NCI-H1105 treated with DMSO at 0.1 percent for 48 hours (cell line): ENCODE measurements around the gene PKNOX2.

Experiments
- DNase-seq: peaks from one replicate; lab custom pipeline; 2025; lab: John Stamatoyannopoulos, UW

PKNOX2 gene

DNA sequence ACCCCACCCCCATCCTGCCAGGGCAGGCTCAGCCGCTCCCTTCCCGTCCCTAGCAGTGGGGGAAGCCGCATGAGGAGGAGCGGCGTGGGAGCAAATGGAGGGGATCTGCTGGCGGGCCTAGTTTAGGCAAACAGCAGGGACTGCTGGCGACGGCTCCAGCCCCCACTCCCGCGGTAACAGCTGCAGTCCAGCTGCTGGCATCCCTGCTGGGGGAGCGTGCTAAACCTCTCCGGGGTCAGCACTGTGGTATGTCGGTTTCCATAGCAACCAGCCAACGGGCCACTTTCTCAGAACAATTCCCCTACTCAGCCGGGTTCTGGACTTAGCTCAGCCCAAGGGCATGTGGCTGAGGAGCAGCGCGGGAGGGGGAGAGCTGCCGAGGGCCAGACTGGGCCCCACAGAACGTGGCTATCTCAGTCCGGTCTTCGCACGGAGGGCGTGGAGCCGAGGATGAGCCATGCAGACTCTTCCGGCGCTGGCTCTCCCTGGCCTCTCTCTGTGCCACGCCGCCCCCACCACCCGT lies 98.8 kb downstream of the PKNOX2 start:
- no peak for DNase-seq

- no peak for DNase-seq
These were observed 99.8 kb downstream of the PKNOX2 start for GRCh38 chr11:125264100-125265022.

- no peak for DNase-seq
These were observed 103.0 kb downstream of the PKNOX2 start for GRCh38 chr11:125267548-125267947.

- no peak for DNase-seq
These were observed 104.1 kb downstream of the PKNOX2 start for GRCh38 chr11:125268611-125269010.

GRCh38 chr11:125270106-125270505 lies 105.6 kb downstream of the PKNOX2 start:
- DNase-seq: no peak

DNA sequence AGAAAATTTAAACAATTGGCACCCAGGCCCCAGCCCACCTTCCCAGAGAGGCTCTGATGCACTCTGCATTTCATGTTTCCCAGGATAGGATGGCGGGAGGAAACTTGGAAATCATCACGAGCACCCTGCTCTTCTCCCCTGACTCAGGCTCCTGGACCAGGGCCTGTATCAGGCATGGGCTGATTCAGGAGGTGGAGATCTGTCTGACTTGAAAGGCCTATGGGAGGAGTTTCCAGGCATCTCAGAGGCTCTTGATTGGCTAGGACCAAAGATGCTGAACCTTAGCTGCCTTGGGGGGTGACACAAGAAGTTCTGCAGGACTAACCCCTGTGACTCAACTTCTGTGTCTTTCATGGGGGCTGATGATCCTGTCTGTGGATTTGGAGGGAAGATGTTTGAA lies 106.2 kb downstream of the PKNOX2 start:
- no peak for DNase-seq

- no peak for DNase-seq
These were observed 107.0 kb downstream of the PKNOX2 start for GRCh38 chr11:125271483-125272091.

DNA sequence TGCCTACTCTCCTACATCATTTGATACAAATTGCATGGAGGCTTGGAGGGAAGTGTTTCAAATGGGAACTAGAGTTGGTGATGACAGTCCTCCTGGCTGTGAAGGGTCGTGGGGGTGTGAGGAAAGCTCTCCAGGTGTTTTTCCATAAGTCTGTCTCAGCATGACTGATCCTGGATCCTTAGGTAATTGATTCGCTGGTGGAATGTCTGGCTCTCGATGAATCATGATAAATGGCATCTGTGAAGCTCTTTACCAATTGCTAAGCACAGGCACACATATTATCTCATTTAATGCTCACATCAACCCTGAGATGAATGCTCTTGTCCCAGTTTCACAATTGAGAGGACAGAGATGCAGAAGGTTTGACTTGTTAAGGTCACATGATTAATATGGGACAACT lies 107.5 kb downstream of the PKNOX2 start:
- no peak for DNase-seq

- no peak for DNase-seq
These were observed 108.3 kb downstream of the PKNOX2 start for GRCh38 chr11:125272821-125273220.

GRCh38 chr11:125273519-125274000 lies 109.0 kb downstream of the PKNOX2 start:
- no peak for DNase-seq

GRCh38 chr11:125274309-125274708 lies 109.8 kb downstream of the PKNOX2 start:
- DNase-seq: no peak

- DNase-seq: no peak
These were observed 110.2 kb downstream of the PKNOX2 start for GRCh38 chr11:125274774-125275173.

DNA sequence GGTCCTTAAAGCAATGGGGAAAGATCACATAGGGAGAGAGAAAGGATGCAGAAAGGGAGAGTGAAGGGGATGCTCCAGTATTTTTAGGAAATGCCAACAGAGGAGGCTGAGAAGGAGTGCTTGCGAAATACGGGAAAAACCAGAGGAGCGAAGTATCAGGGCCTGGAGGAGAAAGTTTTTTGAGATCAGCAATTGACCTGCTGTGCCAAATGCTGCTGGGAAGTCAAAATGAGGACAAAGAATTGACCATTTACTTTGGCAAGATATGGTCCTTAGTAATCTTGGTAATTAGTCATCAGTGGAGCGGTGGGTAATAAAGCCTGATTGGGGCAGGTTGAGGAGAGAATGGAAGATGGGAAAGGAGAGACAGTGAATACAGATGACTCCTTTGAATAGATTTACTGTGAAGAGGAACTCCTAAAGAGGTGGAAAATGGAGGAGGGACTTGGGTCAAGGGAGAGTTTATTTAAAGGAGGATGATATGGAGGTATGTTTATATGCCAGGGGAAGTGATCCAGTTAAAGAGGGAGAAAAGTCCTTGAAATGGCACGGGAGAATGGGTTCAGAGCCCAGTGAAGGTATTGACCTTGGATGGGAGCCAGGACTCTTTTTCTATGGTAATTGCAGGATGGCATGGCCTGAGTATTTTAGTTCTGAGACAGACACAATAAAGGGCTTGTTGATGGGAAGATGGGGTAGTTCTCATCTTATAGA lies 111.5 kb downstream of the PKNOX2 start:
- DNase-seq: peak; percentile 95

DNA sequence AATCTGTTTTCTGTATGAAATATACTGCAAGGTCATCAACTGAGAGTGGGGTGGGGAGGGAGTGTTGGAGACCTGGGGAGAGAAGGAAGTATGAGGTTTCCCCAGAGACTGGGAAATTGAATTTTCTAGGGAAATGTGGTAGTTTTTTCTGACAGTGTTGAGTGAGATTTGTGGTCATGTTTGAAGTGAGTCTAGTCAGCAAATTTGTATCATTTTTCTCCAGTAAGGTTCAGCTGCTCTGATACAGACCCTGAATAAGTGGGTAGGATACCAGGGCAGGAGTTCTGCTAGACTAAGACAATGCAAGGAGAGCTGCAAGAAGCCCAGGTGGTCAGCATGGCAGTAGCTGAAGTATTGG lies 112.0 kb downstream of the PKNOX2 start:
- DNase-seq: no peak

DNA sequence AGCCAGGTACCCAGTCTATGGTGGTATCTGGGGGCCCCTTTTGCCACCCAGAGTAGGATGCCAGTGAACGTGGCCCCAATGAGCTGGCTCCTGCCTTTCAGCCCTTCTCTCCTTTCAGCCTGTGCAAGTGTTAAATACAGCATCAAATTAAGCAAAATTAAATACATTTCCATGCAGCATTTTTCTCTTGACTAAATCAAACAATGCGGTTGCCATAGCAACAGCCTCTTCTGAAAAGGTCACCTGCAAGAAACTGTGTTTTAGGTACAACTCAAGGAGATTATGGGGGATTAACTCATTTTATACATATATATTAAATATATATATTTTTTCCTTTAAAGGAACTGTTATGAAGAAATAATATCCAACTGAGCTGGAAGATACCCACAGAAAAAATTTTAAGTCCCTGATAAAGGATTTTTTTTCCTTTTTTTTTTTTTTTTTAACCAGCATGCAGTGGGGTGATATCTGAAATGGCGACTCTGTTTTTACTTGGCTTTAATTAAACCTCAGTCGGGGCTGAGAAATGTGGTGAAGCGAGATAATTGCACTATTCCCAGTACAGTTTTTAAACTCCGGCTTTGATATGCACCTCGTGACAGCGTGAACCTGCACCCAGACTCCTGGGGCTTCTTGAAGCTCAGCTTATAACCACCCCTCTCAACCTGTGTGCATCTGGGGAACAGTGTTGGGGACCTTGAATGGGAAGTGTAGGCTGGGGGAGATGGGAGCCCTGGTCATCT lies 115.3 kb downstream of the PKNOX2 start:
- DNase-seq: no peak

DNA sequence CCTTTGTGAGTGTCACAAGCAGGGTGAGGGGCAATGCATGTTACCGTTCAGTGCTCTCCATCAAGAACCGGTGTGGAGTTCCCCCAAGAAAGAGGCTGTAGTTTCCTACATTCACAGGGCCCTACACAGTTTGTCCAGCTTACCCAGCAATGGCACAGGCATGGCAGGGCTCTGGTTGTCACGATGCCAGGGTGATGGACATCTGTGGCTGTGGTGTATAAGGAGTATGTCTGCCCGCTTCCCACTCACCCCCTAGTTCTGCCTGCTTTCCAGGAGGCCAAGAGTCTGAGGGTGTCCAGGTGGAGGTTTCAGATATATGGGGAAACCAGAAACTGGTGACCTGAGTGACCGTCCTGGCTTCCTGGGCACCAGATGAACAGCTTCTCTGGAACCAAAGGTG lies 116.1 kb downstream of the PKNOX2 start:
- DNase-seq: no peak

- no peak for DNase-seq
These were observed 117.5 kb downstream of the PKNOX2 start for GRCh38 chr11:125281831-125282595.

DNA sequence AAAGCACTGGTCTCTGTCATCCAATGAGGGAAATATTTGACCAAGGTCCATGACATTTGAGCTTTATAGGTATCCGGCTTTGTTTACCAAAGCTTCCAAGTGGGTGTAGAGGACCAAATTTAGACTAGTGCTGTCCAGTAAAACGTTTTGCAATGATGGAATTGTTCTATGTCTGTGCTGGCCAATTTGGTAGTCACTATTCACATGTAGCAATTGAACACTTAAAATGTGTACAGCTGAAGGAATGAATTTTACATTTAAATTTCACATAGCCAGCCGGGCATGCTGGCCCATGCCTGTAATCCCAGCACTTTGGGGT lies 118.0 kb downstream of the PKNOX2 start:
- DNase-seq: no peak

DNA sequence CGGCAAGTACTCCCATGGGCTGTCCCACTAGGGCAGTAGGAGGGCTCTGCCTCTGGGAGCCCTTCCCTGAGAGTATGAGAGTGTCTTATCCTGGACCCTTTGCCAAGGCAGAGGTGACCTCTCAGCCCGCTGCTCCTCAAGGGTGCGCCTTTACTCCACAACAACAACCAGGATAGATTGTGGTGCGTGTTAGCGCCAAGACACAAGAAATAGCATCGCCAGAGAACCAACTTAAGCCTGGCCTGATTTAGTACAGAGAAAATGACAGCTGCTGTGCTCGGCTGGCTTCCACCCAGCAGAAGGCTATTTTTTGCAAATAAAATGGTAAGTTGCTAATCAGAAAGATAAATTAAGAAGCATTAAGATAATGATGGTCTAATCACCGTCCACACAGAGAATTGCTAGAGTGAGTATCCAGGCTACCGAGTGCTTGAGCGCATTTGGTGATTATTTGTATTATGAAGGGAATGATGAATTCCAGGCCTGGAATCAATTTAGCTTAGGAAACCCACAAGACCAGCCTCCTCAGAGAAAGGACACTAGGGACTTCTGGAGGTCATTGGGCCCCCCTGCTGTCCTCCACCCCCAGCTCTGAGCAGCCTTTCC lies 119.8 kb downstream of the PKNOX2 start:
- no peak for DNase-seq

GRCh38 chr11:125285844-125286243 lies 121.3 kb downstream of the PKNOX2 start:
- DNase-seq: no peak

GRCh38 chr11:125286486-125286885 lies 121.9 kb downstream of the PKNOX2 start:
- DNase-seq: no peak
